Measurements from ENCODE around the gene GPC2. TPM values are rescaled to one million over a fixed set of nuclear protein-coding genes. Genes with fewer than 3 reads are reported as not detected.
A peak's percentile ranks its signal among the peaks of the same experiment; 100 is the strongest.

Gene GPC2
- polyA plus RNA-seq, 2 of the 4 experiments (the other 2 are of a cell fraction) = 1.1 to 2.9 TPM

DNA sequence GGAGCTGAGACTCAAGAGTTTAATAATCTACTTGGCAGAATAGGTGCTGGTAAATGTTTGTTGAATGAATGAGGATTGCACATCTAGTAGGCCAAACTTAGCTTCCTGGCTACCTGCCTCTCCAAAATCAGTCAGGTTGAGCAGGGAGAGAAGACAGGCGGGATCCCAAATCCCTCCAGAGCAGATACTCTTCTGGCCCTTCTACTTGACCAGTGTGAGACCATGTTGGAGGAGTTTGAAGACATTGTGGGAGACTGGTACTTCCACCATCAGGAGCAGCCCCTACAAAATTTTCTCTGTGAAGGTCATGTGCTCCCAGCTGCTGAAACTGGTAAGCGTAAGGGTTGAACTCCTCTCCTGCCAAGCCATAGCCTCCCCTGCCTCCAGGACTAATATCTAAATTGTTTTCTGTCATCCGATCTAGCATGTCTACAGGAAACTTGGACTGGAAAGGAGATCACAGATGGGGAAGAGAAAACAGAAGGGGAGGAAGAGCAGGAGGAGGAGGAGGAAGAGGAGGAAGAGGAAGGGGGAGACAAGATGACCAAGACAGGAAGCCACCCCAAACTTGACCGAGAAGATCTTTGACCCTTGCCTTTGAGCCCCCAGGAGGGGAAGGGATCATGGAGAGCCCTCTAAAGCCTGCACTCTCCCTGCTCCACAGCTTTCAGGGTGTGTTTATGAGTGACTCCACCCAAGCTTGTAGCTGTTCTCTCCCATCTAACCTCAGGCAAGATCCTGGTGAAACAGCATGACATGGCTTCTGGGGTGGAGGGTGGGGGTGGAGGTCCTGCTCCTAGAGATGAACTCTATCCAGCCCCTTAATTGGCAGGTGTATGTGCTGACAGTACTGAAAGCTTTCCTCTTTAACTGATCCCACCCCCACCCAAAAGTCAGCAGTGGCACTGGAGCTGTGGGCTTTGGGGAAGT is 52.6 kb downstream of the GPC2 start:
- ChIA-PET POLR2A (interaction anchor here (0.8 to 1.5 kb wide), 3 partner anchors 23 to 304 kb away, joined by 3 to 10 read pairs (median 3); partner anchors contain the start of genes AP4M1, LAMTOR4, MCM7 and ZCWPW1), CTCF (interaction anchor here (0.6 to 5.6 kb wide), 8 partner anchors 7 to 283 kb away, joined by 3 to 46 read pairs (median 4); no protein-coding TSS in a partner anchor)
- ATAC-seq (no peak), DNase-seq (ENCODE audit: low read depth in 1 of 2, low spot score in 1 of 2) (no peak), FAIRE-seq (no peak)
- TF ChIP-seq RCOR1 (IDR thresholded peaks at IDR 0.05; ENCODE audit: low read depth, low read length) = no peak
- Histone ChIP-seq H3K27ac (0 out of 6 replicates have a peak overlapping the region, but pooled peaks of 1 of the 2 experiments have one; percentile 8), H3K9me3 (no peaks in the 10 kb centered on the region), H3K4me2 (peak overlapping the region; percentile 62; the same call in 2 of the 3 replicates), H3K4me1 (peaks cover 31% of the 10 kb centered on the region), H3K4me3 (no peak overlapping the region)
- WGBS (ENCODE audit: missing lambda C conversion rate) = 89% methylated on average over 4 of the region's 4 CpGs

GRCh38 chr7:100122568-100122967 is 54.6 kb downstream of the GPC2 start:
- ATAC-seq = no peak
- no peak for FAIRE-seq
- no peak overlapping the region for H3K4me2 ChIP-seq
- peaks cover 29% of the 10 kb centered on the region for H3K4me1 ChIP-seq
- POLR2A ChIA-PET = interaction anchor here (1.4 kb wide), 1 partner anchor 21 kb away, joined by 6 read pairs; the partner anchor contains the start of genes AP4M1 and MCM7
- CTCF ChIA-PET = interaction anchor here (1.5 to 5.6 kb wide), 2 partner anchors 9 kb away, joined by 4 to 46 read pairs; no protein-coding TSS in a partner anchor
- no peaks in the 10 kb centered on the region for H3K9me3 ChIP-seq
- DNase-seq (ENCODE audit: low read depth in 1 of 2, low spot score in 1 of 2) = no peak
- TF ChIP-seq ZSCAN20 (CRISPR knock-in tag; IDR thresholded peaks at IDR 0.05) (no peak), FOSL2 (IDR thresholded peaks at IDR 0.05) (no peak), FOSL2 (CRISPR knock-in tag; IDR thresholded peaks at IDR 0.05) (no peak), RNF2 (IDR thresholded peaks at IDR 0.05; ENCODE audit: borderline replicate concordance, low read depth) (no peak), REST (IDR thresholded peaks at IDR 0.05) (no peak), KDM1A (IDR thresholded peaks at IDR 0.05; ENCODE audit: low read depth) (no peak), EHF (CRISPR knock-in tag; IDR thresholded peaks at IDR 0.05) (no peak), HMGXB4 (CRISPR knock-in tag; IDR thresholded peaks at IDR 0.05; ENCODE audit: borderline replicate concordance) (no peak), TFCP2L1 (CRISPR knock-in tag; IDR thresholded peaks at IDR 0.05) (no peak), BHLHE40 (IDR thresholded peaks at IDR 0.05; ENCODE audit: low read depth, low read length) (no peak), NR3C1 (IDR thresholded peaks at IDR 0.05) (no peak), NPAS2 (CRISPR knock-in tag; IDR thresholded peaks at IDR 0.05; ENCODE audit: borderline replicate concordance) (no peak), FOSB (CRISPR knock-in tag; IDR thresholded peaks at IDR 0.05) (no peak), E2F6 (IDR thresholded peaks at IDR 0.05; ENCODE audit: borderline replicate concordance, low read depth) (no peak), GATA3 (IDR thresholded peaks at IDR 0.05; ENCODE audit: borderline replicate concordance) (no peak), SMC3 (IDR thresholded peaks at IDR 0.05) (no peak), SREBF2 (IDR thresholded peaks at IDR 0.05) (no peak), HOXA7 (CRISPR knock-in tag; IDR thresholded peaks at IDR 0.05) (no peak), KDM5A (IDR thresholded peaks at IDR 0.05) (no peak)
- TF ChIP-seq, protein P1, sequence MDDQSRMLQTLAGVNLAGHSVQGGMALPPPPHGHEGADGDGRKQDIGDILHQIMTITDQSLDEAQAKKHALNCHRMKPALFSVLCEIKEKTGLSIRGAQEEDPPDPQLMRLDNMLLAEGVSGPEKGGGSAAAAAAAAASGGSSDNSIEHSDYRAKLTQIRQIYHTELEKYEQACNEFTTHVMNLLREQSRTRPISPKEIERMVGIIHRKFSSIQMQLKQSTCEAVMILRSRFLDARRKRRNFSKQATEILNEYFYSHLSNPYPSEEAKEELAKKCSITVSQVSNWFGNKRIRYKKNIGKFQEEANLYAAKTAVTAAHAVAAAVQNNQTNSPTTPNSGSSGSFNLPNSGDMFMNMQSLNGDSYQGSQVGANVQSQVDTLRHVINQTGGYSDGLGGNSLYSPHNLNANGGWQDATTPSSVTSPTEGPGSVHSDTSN (IDR thresholded peaks at IDR 0.05) = no peak
- WGBS (ENCODE audit: missing lambda C conversion rate) = 91% methylated on average over 1 of the region's 1 CpG
- H3K27ac ChIP-seq = no peak overlapping the region
- no peak overlapping the region for H3K4me3 ChIP-seq
